Aorta (tissue), 5 donors: ENCODE results near the gene MBOAT1. TPM values are rescaled to one million over a fixed set of nuclear protein-coding genes. Genes with fewer than 3 reads are reported as not detected.

Experiments used
- ATAC-seq: fragments of 200-7000 bp; cut with Tn5 transposase; one replicate; pipeline ENCODE4 v1.9.1; 2022; ENCODE audit warnings: moderate library complexity; ENCODE audit not compliant: low FRiP score
- DNase-seq, 2 donors: peaks; one replicate each; pipeline ENCODE4 v3.0.0-alpha.2; 2020
- H3K27ac ChIP-seq, 2 donors: one replicate each; pipeline ENCODE4 v1.5.1; 2013; ENCODE audit warnings: low read length in 2 of 2, mild to moderate bottlenecking in 2 of 2, moderate library complexity in 2 of 2, control low read depth in 1 of 2, inconsistent platforms in 1 of 2, low read depth in 1 of 2
- H3K27me3 ChIP-seq, 2 donors: one replicate each; pipeline ENCODE4 v1.6.1; 2013; ENCODE audit warnings: control low read depth in 1 of 2, low read length in 1 of 2, mild to moderate bottlenecking in 1 of 2, moderate library complexity in 1 of 2; ENCODE audit not compliant: insufficient read depth in 2 of 2, control insufficient read depth in 1 of 2
- H3K36me3 ChIP-seq, 2 donors: one replicate each; pipeline ENCODE4 v1.6.1; 2013; ENCODE audit warnings: control low read depth in 1 of 2, low read length in 1 of 2, mild to moderate bottlenecking in 1 of 2; ENCODE audit not compliant: insufficient read depth in 2 of 2, control insufficient read depth in 1 of 2
- H3K4me1 ChIP-seq, 2 donors: one replicate each; pipeline ENCODE4 v1.6.1; 2013; ENCODE audit warnings: low read length in 2 of 2, control low read depth in 1 of 2, mild to moderate bottlenecking in 1 of 2, moderate library complexity in 1 of 2; ENCODE audit not compliant: insufficient read depth in 2 of 2, control insufficient read depth in 1 of 2
- H3K4me3 ChIP-seq, 2 donors: one replicate each; pipeline ENCODE4 v1.5.1; 2013; ENCODE audit warnings: low read length in 2 of 2, control low read depth in 1 of 2, mild to moderate bottlenecking in 1 of 2
- H3K9me3 ChIP-seq: one replicate; pipeline ENCODE4 v1.6.1; 2013; ENCODE audit warnings: mild to moderate bottlenecking, low read length; ENCODE audit not compliant: control insufficient read depth
- WGBS, 2 donors: extraction: QIAGEN DNeasy Blood & Tissue Kit; methylation state at CpG; one replicate each; pipeline ENCODE4 v1.1.7; 2013; 5-methylcytosine and 5-hydroxymethylcytosine counted together
- intact Hi-C, 2 donors: fragments of 100-400 bp; cut with DNase I; formaldehyde crosslinking; loops; one replicate each; pipeline versions ENCODE4 v1.14.2 to v1.15.0; 2022
- polyA plus RNA-seq, 2 donors: library from polyadenylated mRNA; stranded (reverse); fragments of 200-250 nt; gene quantifications; one replicate each; pipeline ENCODE4 v1.2.3, GENCODE V29; 2013
- total RNA-seq, 2 donors: library from RNA; stranded (reverse); fragmentation: NEBNext Ultra II Directional; extraction: Animal tissue kit (Norgen Biotek cat#: 25700); gene quantifications; one replicate each; pipeline ENCODE4 v1.2.1, GENCODE V29; 2021
- donor health status: healthy with polysubstance abuse.
- donor health status: Bipolar disorder and iron deficiency.
- donor health status: DM: no; HTN: no; CAD: no.
- donor health status: DM: no; HTN: no; CAD: no.
- donor health status: DM: yes; HTN: yes; CAD: no.

MBOAT1 gene
- total and polyA plus RNA-seq, 4 donors = 2.5 to 13.8 (median 5.5) TPM

DNA sequence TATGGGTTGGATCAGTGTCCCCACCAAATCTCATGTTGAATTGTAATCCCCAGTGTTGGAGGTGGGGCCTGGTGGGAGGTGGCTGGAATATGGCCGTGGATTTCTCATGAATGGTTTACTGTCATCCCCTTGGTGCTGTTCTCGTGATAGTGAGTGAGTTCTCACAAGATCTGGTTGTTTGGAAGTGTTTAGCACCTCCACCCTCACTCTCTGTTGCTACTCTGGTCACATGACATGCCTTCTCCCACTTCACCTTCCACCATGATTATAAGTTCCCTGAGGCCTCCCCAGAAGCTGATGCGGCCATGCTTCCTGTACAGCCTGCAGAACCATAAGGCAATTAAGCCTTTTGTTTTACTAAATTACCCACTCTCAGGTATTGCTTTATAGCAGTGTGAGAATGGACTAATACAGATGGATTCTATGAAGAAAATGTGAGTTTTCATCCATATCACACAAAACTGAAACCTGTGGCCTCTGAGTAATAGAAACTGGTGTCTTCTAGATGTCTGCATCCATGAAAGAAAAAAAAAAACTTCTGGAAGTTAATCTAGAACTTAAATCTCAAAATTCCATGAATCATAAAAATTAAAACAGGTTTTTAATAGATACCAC is 39.3 kb downstream of the MBOAT1 start:
- ATAC-seq = no peak
- Histone ChIP-seq H3K4me3 (no peak overlapping the region), H3K27ac (no peak overlapping the region), H3K9me3 (no peaks in the 10 kb centered on the region), H3K36me3 (no peaks in the 10 kb centered on the region), H3K27me3 (no peaks in the 10 kb centered on the region), H3K4me1 (peaks cover 0 to 2% of the 10 kb centered on the region in 2 donors)
- intact Hi-C loops = no loop called here
- WGBS, 2 donors = 93 to 97% methylated on average over 3 of the region's 3 CpGs
- DNase-seq = no peak

GRCh38 chr6:20170455-20171148 is 41.7 kb downstream of the MBOAT1 start:
- H3K4me3 ChIP-seq = no peak overlapping the region
- ATAC-seq (no peak), DNase-seq (no peak)
- H3K4me1 ChIP-seq = peaks cover 0 to 2% of the 10 kb centered on the region in 2 donors
- no peaks in the 10 kb centered on the region for H3K9me3 ChIP-seq
- WGBS, 2 donors = 92 to 95% methylated on average over 4 of the region's 4 CpGs
- H3K36me3 ChIP-seq = no peaks in the 10 kb centered on the region
- no peak overlapping the region for H3K27ac ChIP-seq
- intact Hi-C loops = no loop called here
- H3K27me3 ChIP-seq = no peaks in the 10 kb centered on the region

- no peaks in the 10 kb centered on the region for H3K27me3 ChIP-seq
- peaks cover 0 to 2% of the 10 kb centered on the region in 2 donors for H3K4me1 ChIP-seq
- no peaks in the 10 kb centered on the region for H3K36me3 ChIP-seq
- ATAC-seq (no peak), DNase-seq (no peak)
- no peaks in the 10 kb centered on the region for H3K9me3 ChIP-seq
- no peak overlapping the region for H3K27ac ChIP-seq
- no peak overlapping the region for H3K4me3 ChIP-seq
- intact Hi-C loops = no loop called here
- 64 to 72% methylated on average over 2 of the region's 2 CpGs for WGBS, 2 donors
These were observed 42.5 kb downstream of the MBOAT1 start for GRCh38 chr6:20169786-20170185.

GRCh38 chr6:20169119-20169557 is 43.1 kb downstream of the MBOAT1 start:
- no peak for DNase-seq

GRCh38 chr6:20168690-20169089 is 43.6 kb downstream of the MBOAT1 start:
- DNase-seq = no peak
- no peaks in the 10 kb centered on the region for H3K36me3 ChIP-seq
- intact Hi-C loops = no loop called here
- no peak for ATAC-seq
- no peaks in the 10 kb centered on the region for H3K27me3 ChIP-seq
- 76 to 88% methylated on average over 2 of the region's 2 CpGs for WGBS, 2 donors
- peaks cover 0 to 2% of the 10 kb centered on the region in 2 donors for H3K4me1 ChIP-seq
- H3K9me3 ChIP-seq = no peaks in the 10 kb centered on the region
- H3K27ac ChIP-seq = no peak overlapping the region
- H3K4me3 ChIP-seq = no peak overlapping the region

More at GRCh38 chr6:20169119-20169557, 43.1 kb downstream of the MBOAT1 start:
- no peak overlapping the region for H3K27ac ChIP-seq
- intact Hi-C loops = no loop called here
- no peaks in the 10 kb centered on the region for H3K36me3 ChIP-seq
- no peaks in the 10 kb centered on the region for H3K27me3 ChIP-seq
- WGBS, 2 donors = 51 to 52% methylated on average over 2 of the region's 2 CpGs
- no peaks in the 10 kb centered on the region for H3K9me3 ChIP-seq
- no peak overlapping the region for H3K4me3 ChIP-seq
- peak; percentile 84 for ATAC-seq
- H3K4me1 ChIP-seq = peaks cover 0 to 2% of the 10 kb centered on the region in 2 donors

GRCh38 chr6:20167601-20168000 is 44.7 kb downstream of the MBOAT1 start:
- no peak for DNase-seq
- Histone ChIP-seq H3K4me3 (no peak overlapping the region), H3K27ac (no peak overlapping the region), H3K9me3 (no peaks in the 10 kb centered on the region), H3K36me3 (no peaks in the 10 kb centered on the region), H3K4me1 (peaks cover 0 to 2% of the 10 kb centered on the region in 2 donors), H3K27me3 (no peaks in the 10 kb centered on the region)
- no peak for ATAC-seq
- intact Hi-C loops = no loop called here
- 85 to 93% methylated on average over 2 of the region's 2 CpGs for WGBS, 2 donors

DNA sequence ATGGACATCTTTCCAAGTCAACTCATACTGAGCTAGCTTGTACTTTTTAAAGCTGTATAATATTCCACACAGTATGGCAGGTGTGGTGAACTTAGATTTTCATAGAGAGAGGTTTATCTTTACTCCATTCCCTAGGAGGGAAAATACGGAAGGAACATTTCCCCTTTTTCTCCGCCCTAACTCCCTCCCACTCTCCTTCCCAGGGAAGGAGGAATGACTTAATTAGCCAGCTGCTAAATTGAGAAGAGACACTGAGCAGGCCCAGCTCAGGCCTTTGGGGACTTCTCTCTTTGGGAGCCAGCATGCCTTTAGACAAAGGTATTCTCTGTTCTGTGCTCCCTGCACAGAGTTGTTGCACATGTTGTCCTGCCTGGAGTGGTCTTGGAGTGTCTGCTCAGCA is 46.1 kb downstream of the MBOAT1 start:
- intact Hi-C loops = no loop called here
- WGBS, 2 donors = 98% methylated on average over 2 of the region's 2 CpGs
- no peaks in the 10 kb centered on the region for H3K36me3 ChIP-seq
- DNase-seq (no peak), ATAC-seq (no peak)
- H3K9me3 ChIP-seq = no peaks in the 10 kb centered on the region
- no peaks in the 10 kb centered on the region for H3K27me3 ChIP-seq
- no peak overlapping the region for H3K27ac ChIP-seq
- H3K4me3 ChIP-seq = no peak overlapping the region
- peaks cover 0 to 2% of the 10 kb centered on the region in 2 donors for H3K4me1 ChIP-seq

DNA sequence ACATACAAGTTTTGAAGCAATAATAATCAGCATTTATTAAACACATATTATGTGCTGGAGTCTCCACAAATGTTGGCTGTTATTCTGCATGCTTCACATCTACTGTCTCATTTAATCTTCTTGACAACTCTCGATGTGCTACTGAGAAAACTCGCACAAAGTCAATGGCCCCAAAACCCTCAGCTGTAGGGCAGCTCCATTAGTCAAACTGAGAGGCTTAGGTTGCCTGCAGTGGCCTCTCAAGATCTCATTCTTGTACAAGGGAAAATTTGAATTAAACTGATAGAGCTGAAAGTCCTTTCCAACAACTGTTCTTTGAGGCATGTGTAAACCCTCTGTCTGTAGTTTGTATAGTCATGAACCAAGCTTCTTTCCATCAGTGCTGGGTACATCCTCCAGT is 49.8 kb downstream of the MBOAT1 start:
- Histone ChIP-seq H3K36me3 (no peaks in the 10 kb centered on the region), H3K27ac (no peak overlapping the region), H3K4me1 (no peaks in the 10 kb centered on the region), H3K27me3 (no peaks in the 10 kb centered on the region), H3K9me3 (no peaks in the 10 kb centered on the region), H3K4me3 (no peak overlapping the region)
- intact Hi-C loops = no loop called here
- no peak for DNase-seq
- 75 to 96% methylated on average over 2 of the region's 2 CpGs for WGBS, 2 donors
- no peak for ATAC-seq
